GM18520 (cell line): ENCODE results near the gene UNCX.
"Not testable (repeated sequence)": the region's sequence is repeated elsewhere in the genome, so short reads cannot be mapped to it uniquely, and the experiment has no call there.

Experiments used
- ATAC-seq: cut with Tn5 transposase; IDR thresholded peaks from one replicate; pipeline ENCODE4 v1.9.1; 2021; ENCODE audit not compliant: unreplicated experiment

The UNCX gene

GRCh38 chr7:1255080-1255816 is 22.6 kb downstream of the UNCX start:
- ATAC-seq, result no peak

DNA sequence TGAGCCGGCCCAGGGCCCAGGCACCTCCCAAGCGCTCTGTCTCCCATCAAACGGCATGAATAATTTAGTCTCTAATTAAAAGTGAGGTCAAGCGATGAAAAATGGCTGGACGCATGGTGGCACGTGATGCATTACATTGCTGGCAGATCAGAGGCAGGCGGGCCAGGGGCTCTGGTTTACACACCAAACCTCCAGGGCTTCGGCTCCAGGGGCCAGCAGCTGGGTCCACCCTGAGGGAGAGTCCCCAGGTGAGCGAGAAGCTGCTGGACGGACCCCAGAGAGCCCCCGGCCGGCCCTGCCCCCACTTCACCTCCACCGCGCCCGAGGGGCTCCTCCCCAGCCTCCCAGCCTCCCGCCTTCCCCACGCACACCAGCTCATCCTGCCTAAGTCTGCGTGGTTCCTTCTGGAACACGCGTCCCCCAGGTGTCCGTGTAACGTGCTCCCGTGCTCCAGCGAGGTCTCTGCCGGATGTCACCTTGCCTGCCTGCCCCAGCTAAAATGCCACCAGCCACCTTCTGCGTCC is 23.2 kb downstream of the UNCX start:
- no peak for ATAC-seq

DNA sequence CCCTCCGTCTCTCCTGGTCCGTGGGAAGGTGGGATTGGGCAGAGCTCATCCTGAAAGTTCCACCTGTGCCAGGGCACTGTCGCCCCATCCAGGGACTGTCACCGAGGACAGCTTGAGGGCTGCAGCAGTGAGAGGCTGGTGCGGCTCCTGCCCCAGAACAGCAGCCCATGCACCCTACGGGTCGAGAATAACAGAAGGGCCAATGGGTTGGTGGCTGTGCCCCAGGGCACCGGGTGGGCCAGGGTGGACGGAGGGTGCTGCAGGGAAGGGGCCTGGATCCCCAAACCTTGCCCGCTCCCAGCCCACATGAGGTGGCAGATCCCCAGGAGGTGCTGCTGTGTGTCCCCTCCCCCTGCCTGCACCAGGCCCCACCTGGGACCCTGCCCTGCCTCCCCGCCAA is 23.9 kb downstream of the UNCX start:
- ATAC-seq, result no peak

DNA sequence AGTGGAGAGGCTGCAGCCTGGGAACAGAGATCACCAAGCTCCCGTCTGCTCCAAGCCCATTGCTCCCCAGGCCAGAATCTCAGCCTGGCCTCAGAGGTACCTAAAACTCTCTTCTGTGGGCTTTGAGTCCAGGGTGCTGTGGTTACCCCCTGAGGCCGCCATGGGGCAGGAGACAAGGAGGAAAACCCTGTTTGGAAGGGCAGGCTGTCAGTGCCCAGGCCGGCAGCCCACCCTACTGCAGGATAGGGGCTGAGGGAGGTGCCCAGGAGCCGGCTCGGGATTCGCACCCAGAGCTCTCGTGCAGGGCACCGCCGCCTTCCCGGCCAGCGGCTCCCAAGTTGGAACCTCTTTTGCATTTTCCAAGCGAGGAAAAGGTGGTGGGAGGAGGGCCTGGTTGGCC is 24.5 kb downstream of the UNCX start:
- no peak for ATAC-seq

DNA sequence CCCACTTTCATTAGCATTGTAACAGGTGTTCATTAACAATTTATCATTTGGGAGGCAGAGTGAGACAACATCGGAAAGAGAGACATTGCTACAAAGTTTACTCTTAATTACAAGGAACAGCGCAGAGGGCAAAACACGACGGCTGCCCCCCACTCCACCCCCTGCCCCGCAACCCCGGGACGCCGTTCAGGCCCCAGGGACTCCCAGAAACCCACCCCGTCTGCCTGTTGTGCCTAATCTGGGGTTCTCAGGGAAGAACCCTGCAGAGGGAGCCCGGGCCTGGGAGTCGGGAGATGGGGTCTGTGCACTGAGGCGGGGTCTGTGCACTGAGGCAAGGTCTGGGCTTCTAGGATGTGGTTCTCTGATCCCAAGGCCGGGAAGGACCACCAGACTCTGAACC is 25.2 kb downstream of the UNCX start:
- ATAC-seq, result no peak

DNA sequence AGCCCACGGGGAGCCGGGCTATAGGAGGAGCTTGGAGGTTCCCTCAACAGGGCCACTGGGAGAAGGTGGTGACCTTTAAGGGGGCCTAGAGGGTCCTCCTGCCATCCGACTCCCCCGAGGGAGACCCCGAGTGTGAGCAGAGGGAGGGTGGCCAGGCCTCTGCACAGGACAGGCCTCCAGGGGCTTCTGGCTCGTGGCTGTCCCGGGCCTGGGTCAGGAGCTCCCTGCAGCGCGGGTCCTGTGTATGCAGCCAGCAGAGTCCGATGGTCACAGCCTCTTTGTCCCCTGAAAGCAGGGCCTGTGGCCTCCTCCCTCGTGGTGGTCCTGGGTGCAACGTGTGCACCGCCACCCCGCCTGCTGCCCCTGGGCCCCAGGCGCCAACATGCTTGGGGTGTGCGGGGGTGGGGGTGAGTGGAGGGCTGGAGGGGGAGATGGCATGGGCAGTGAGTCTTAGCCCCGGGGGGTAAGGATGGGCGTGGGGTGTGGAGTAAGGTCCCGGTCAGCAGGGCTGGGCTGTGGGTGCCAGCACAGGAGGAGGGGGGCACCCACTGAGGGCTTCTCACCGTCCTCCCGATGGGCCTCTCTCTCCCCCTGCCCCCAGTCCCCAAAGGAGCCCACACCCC is 27.1 kb downstream of the UNCX start:
- ATAC-seq, result no peak

- ATAC-seq, result no peak
These were observed 27.6 kb downstream of the UNCX start for GRCh38 chr7:1260244-1260635.

- not testable (repeated sequence) for ATAC-seq
These were observed 28.4 kb downstream of the UNCX start for GRCh38 chr7:1261036-1261435.

GRCh38 chr7:1262441-1262840 is 29.8 kb downstream of the UNCX start:
- ATAC-seq, result no peak

DNA sequence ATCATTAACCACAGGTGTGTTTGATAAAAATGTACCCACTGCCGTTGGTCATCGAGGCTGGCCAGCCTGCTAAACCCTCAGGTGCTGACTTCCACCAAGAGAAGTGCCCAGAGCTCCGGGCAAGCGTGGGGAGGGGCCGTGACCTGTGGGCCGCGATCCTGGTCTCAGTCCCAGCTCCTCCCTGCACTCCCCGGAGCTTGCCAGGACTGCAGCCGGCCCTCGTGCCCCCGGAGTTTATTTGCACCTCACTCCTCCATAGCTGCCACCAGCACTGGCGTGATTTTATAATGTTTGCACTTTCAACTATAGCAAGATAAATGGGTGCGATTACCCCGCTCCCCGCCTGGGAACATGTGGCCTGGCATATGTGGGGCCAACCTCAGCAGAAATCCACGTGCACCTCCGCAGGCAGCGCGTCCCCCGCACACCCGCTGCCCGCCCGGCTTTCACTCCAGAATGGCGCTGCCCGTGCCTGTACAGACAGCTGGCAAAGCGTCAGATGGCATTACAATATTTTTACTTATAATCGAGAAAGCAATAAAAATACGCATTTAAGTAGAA is 30.8 kb downstream of the UNCX start:
- no peak for ATAC-seq

GRCh38 chr7:1264345-1265280 is 31.9 kb downstream of the UNCX start:
- no peak for ATAC-seq

DNA sequence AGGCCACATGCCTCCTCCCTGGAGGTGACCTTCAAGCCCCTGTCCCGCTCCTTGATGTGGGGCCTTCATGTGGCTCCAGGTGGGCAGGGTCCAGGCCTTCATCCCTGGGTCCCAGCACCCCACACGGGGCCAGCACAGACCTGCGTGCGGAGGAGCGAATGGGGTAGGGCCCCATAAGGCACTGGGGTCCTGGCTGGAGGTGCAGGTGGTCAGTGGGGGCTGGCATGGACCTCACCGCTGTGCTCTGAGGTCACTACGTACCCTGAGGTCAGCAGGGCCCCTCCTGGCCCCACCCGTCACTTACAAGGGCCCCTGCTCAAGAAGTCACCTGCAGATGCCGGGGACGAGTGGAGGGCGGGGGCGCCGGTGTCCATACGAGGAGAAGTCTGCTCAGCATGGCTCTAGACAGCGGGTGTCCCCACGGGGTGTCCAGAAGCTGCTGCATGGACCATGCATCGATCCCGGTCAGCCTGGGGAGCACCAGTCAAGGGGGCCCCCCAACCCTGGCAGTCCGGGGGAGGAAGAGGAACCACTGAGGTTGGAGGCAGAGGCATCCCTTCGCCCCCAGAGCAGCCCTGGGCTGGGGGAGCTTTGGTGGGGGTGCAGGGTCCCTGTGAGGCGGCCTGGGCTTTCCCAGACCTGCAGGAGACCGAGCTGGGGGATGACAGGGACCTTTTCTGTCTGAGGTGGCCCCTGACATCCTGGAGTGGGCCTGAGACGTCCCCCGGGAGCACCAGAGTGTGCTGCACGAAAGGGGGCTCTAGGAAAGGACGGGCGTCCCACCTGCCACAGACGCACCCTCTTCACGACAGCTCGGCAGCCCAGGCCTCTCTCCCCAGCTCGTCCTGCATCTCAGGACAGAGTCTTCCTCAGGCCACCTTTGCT is 34.6 kb downstream of the UNCX start:
- no peak for ATAC-seq

DNA sequence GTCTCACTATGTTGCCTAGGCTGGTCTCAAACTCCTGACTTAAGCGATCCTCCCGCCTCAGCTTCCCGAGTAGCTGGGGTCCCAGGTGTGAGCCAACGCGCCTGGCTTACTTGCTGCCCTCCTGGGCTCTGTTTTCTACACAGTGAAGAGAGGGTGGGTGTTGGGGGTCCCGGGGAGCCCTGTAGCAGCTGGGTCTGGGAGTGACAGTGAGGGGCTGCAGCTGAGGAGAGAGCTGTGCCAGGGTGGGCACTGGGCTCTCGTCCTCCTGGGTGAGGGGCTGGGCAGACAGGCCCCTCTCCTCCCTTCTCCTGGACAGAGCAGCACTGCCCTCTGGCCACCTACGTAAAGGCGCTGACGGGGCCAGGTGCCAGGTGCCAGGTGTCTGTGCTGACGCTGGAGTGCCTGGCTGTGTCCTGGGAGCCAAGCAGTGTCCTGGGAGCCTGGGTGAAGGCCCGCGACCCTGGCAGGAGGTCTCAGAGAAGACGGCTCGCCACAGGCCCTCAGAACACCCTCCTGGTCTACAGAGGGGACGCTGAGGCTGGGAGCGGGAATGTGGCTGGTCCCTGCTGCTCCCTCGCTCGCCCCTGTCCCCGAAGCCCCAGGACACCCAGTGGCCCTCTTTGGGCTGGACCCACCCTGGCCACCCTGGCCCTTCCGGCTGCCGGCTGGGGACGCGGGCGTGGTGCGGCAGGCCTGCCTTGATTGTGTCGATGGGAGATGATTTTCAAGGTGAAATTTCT is 35.6 kb downstream of the UNCX start:
- no peak for ATAC-seq

DNA sequence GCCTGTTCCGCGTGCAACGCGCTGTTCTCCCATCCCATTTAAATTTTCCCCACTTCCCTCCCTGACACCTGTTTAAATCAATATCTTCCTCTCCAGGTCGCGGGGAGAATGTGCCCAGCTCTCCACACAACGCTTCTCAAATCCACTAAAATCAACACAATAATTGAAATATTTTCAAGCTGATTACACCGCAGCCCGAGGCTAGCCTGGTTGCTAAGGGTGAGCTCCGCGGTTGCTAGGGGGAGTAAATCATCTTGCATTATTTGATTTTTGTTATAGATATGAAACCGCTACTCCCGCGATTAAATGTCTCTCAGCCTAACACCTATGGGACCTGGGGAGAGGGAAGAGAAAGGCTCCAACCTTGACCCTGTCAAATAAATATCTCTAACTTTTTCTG is 36.2 kb downstream of the UNCX start:
- no peak for ATAC-seq

DNA sequence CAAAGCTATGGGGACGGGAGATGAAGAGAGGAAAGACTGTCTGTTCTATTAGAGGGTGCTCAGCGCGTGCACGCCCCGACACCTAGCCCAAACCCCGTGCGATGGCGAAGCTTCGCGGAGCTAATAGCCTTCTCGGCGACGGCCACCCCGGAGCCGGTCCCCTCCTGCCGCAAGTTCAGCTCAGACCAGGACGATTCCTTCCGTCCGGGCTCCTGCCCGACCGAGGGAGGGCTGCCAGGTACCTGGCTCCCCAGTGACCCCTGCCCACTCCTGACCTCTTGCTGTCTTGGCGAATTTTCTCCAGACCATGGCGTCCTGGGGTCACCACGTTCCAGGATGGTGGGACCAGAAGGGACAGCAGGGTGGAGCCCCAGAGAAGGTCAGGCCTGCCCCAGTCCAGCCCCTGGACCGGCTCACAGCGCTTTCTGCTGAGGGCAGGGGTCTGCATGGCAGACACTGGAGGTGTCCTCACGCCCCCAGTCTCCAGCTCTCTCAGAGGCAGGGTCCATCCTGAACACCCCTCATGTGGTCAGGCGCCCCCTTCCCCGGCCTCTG is 36.7 kb downstream of the UNCX start:
- ATAC-seq, result no peak

GRCh38 chr7:1270181-1270580 is 37.5 kb downstream of the UNCX start:
- no peak for ATAC-seq

- no peak for ATAC-seq
These were observed 38.4 kb downstream of the UNCX start for GRCh38 chr7:1271046-1271445.

- no peak for ATAC-seq
These were observed 39.0 kb downstream of the UNCX start for GRCh38 chr7:1271656-1272055.

GRCh38 chr7:1272136-1272535 is 39.5 kb downstream of the UNCX start:
- not testable (repeated sequence) for ATAC-seq
